Nephron (organoid): Measurements from ENCODE around the gene DCAF15.

Experiments used
- H3K27ac Mint-ChIP-seq, 3 experiments: 2 replicates each; pipeline ENCODE4 v1.8.0; 2020; ENCODE audit warnings: mixed read lengths in 3 of 3, mild to moderate bottlenecking in 2 of 3, moderate library complexity in 1 of 3
- H3K27me3 Mint-ChIP-seq: 2 replicates; pipeline ENCODE4 v1.8.0; 2021; ENCODE audit warnings: low read depth, mild to moderate bottlenecking, moderate library complexity, mixed read lengths
- H3K36me3 Mint-ChIP-seq: 2 replicates; pipeline ENCODE4 v1.8.0; 2020; ENCODE audit warnings: low read depth, mixed read lengths
- H3K4me1 Mint-ChIP-seq: 2 replicates; pipeline ENCODE4 v1.8.0; 2020; ENCODE audit warnings: mixed read lengths
- H3K4me3 Mint-ChIP-seq, 3 experiments: 2 replicates each; pipeline ENCODE4 v1.8.0; 2020; ENCODE audit warnings: mild to moderate bottlenecking in 3 of 3, mixed read lengths in 3 of 3, moderate library complexity in 2 of 3
- H3K9me3 Mint-ChIP-seq: 2 replicates; pipeline ENCODE4 v1.8.0; 2020; ENCODE audit warnings: mixed read lengths
- CTCF ChIP-seq, 3 experiments: fragments of 200-600 bp; sonication (generic); IDR thresholded peaks; one replicate each; pipeline ENCODE4 v1.5.0; 2021; ENCODE audit warnings: antibody characterized with exemption in 3 of 3; ENCODE audit not compliant: unreplicated experiment in 3 of 3

DCAF15 gene

GRCh38 chr19:13955662-13956364 is 3.5 kb downstream of the DCAF15 start:
- TF ChIP-seq CTCF (IDR thresholded peaks at IDR 0.05; ENCODE audit: unreplicated experiment in 3 of 3), result no peak
- no peak overlapping the region for H3K27ac Mint-ChIP-seq
- no peaks in the 10 kb centered on the region for H3K9me3 Mint-ChIP-seq
- H3K36me3 Mint-ChIP-seq, result peaks cover 18% of the 10 kb centered on the region
- H3K4me1 Mint-ChIP-seq, result peaks cover 4% of the 10 kb centered on the region
- no peaks in the 10 kb centered on the region for H3K27me3 Mint-ChIP-seq
- H3K4me3 Mint-ChIP-seq, result no peak overlapping the region

GRCh38 chr19:13956365-13956744 is 4.0 kb downstream of the DCAF15 start:
- H3K27me3 Mint-ChIP-seq, result no peaks in the 10 kb centered on the region
- H3K9me3 Mint-ChIP-seq, result no peaks in the 10 kb centered on the region
- H3K27ac Mint-ChIP-seq, result no peak overlapping the region
- peaks cover 20% of the 10 kb centered on the region for H3K36me3 Mint-ChIP-seq
- no peak overlapping the region for H3K4me3 Mint-ChIP-seq
- TF ChIP-seq CTCF (IDR thresholded peaks at IDR 0.05; ENCODE audit: unreplicated experiment in 3 of 3), result no peak
- H3K4me1 Mint-ChIP-seq, result peaks cover 5% of the 10 kb centered on the region

- Mint-ChIP-seq H3K4me3 (no peak overlapping the region), H3K36me3 (peaks cover 24% of the 10 kb centered on the region), H3K27me3 (no peaks in the 10 kb centered on the region), H3K4me1 (peaks cover 9% of the 10 kb centered on the region), H3K9me3 (no peaks in the 10 kb centered on the region), H3K27ac (no peak overlapping the region)
- TF ChIP-seq CTCF (IDR thresholded peaks at IDR 0.05; ENCODE audit: unreplicated experiment in 3 of 3), result no peak
These were observed 4.7 kb downstream of the DCAF15 start for GRCh38 chr19:13957051-13957450.

GRCh38 chr19:13958043-13958442 is 5.7 kb downstream of the DCAF15 start:
- H3K27me3 Mint-ChIP-seq, result no peaks in the 10 kb centered on the region
- no peaks in the 10 kb centered on the region for H3K9me3 Mint-ChIP-seq
- H3K27ac Mint-ChIP-seq, result no peak overlapping the region
- peaks cover 24% of the 10 kb centered on the region for H3K36me3 Mint-ChIP-seq
- TF ChIP-seq CTCF (IDR thresholded peaks at IDR 0.05; ENCODE audit: unreplicated experiment in 3 of 3), result no peak
- H3K4me3 Mint-ChIP-seq, result no peak overlapping the region
- peaks cover 9% of the 10 kb centered on the region for H3K4me1 Mint-ChIP-seq

GRCh38 chr19:13959141-13959961 is 7.0 kb downstream of the DCAF15 start:
- TF ChIP-seq CTCF (IDR thresholded peaks at IDR 0.05; ENCODE audit: unreplicated experiment in 3 of 3), result no peak
- Mint-ChIP-seq H3K36me3 (peaks cover 27% of the 10 kb centered on the region), H3K4me1 (peaks cover 4% of the 10 kb centered on the region), H3K9me3 (no peaks in the 10 kb centered on the region), H3K4me3 (no peak overlapping the region), H3K27me3 (no peaks in the 10 kb centered on the region), H3K27ac (no peak overlapping the region)
